Measurements from ENCODE around the gene NPIPB8. TPM values are rescaled to one million over a fixed set of nuclear protein-coding genes. Genes with fewer than 3 reads are reported as not detected.
"Not testable (repeated sequence)": the region's sequence is repeated elsewhere in the genome, so short reads cannot be mapped to it uniquely, and the experiment has no call there.

Gene NPIPB8
- total RNA-seq, 1 donor from 2014 or later: not detected

- H3F3A ChIP-seq (ENCODE audit: low read depth); H3K4me2 ChIP-seq; H3K9me3 Mint-ChIP-seq; H2AFZ ChIP-seq (replicated peaks); H3K4me3 ChIP-seq; H3K27me3 Mint-ChIP-seq (ENCODE audit: insufficient read depth, low read depth); H3K36me3 Mint-ChIP-seq; H3K27me3 ChIP-seq; H3K9ac ChIP-seq; H3K27ac Mint-ChIP-seq; DNase-seq (ENCODE audit: low spot score); H3K9me3 ChIP-seq (ENCODE audit: low read depth); H3K79me2 ChIP-seq (ENCODE audit: low read depth); H4K20me1 ChIP-seq (ENCODE audit: low read depth); H3K4me1 ChIP-seq; H3K27ac ChIP-seq; H3K4me3 Mint-ChIP-seq; H3K36me3 ChIP-seq: not testable (repeated sequence)
- H3K4me1 Mint-ChIP-seq: peaks cover 18% of the 10 kb centered on the region
These were observed 23.3 kb upstream of the NPIPB8 start for GRCh38 chr16:28614561-28614960.

DNA sequence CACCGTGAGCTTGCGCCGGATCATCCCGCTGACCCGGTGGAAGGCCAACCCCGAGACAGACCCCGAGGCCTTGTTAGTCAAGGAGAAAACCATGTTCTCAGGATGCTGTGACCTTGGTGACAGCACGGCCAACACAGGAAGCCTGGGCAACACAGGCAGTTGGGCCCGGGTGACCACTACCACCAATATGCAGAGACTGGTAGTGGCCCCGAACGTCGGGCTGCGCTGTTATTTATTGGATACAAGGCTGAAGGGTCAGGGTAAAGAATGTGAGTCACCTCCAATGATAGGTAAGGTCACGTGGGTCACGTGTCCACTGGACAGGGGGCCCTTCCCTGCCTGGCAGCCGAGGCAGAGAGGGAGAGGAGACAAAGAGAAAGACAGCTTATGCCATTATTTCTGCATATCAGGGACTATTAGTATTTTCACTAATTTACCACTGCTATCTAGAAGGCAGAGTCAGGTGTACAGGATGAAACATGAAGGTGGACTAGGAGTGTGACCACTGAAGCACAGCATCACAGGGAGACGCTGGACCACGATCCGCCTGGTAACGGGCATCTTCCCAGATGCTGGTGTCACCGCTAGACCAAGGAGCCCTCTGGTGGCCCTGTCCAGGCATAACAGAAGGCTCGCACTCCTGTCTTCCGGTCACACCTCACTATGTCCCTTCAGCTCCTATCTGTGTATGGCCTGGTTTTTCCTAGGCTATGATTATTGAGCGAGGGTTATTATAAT lies 22.2 kb upstream of the NPIPB8 start:
- H3K27ac Mint-ChIP-seq; H3K9ac ChIP-seq; H3K27ac ChIP-seq; H3K36me3 Mint-ChIP-seq; H4K20me1 ChIP-seq (ENCODE audit: low read depth); H3F3A ChIP-seq (ENCODE audit: low read depth); H3K4me3 ChIP-seq; H2AFZ ChIP-seq (replicated peaks); H3K79me2 ChIP-seq (ENCODE audit: low read depth); H3K9me3 ChIP-seq (ENCODE audit: low read depth); H3K4me2 ChIP-seq; H3K9me3 Mint-ChIP-seq; H3K27me3 Mint-ChIP-seq (ENCODE audit: insufficient read depth, low read depth); H3K4me3 Mint-ChIP-seq; H3K27me3 ChIP-seq; H3K36me3 ChIP-seq; H3K4me1 ChIP-seq: not testable (repeated sequence)
- DNase-seq (ENCODE audit: low spot score): peak; percentile 44
- TF ChIP-seq, protein P1, sequence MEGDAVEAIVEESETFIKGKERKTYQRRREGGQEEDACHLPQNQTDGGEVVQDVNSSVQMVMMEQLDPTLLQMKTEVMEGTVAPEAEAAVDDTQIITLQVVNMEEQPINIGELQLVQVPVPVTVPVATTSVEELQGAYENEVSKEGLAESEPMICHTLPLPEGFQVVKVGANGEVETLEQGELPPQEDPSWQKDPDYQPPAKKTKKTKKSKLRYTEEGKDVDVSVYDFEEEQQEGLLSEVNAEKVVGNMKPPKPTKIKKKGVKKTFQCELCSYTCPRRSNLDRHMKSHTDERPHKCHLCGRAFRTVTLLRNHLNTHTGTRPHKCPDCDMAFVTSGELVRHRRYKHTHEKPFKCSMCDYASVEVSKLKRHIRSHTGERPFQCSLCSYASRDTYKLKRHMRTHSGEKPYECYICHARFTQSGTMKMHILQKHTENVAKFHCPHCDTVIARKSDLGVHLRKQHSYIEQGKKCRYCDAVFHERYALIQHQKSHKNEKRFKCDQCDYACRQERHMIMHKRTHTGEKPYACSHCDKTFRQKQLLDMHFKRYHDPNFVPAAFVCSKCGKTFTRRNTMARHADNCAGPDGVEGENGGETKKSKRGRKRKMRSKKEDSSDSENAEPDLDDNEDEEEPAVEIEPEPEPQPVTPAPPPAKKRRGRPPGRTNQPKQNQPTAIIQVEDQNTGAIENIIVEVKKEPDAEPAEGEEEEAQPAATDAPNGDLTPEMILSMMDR (IDR thresholded peaks at IDR 0.05): peak; percentile 72
- peaks cover 13% of the 10 kb centered on the region for H3K4me1 Mint-ChIP-seq

DNA sequence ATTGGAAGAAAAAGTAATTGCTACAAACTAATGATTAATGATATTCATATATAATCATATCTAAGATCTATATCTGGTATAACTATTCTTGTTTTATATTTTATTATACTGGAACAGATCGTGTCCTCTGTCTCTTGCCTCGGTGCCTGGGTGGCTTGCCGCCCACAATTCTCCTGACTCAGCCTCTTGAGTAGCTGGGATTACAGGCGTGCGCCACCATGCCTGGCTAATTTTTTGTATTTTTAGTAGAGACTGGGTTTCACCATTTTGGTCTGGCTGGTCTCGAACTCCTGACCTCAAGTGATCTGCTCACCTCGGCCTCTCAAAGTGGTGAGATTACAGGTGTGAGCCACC lies 21.7 kb upstream of the NPIPB8 start:
- not testable (repeated sequence) for H3K79me2 ChIP-seq (ENCODE audit: low read depth); H3K27me3 Mint-ChIP-seq (ENCODE audit: insufficient read depth, low read depth); H3K36me3 Mint-ChIP-seq; H3K4me3 ChIP-seq; H3F3A ChIP-seq (ENCODE audit: low read depth); H3K27ac Mint-ChIP-seq; DNase-seq (ENCODE audit: low spot score); H2AFZ ChIP-seq (replicated peaks); H3K27me3 ChIP-seq; H3K9ac ChIP-seq; H4K20me1 ChIP-seq (ENCODE audit: low read depth); H3K9me3 Mint-ChIP-seq; H3K4me1 ChIP-seq; H3K36me3 ChIP-seq; H3K4me3 Mint-ChIP-seq; H3K9me3 ChIP-seq (ENCODE audit: low read depth); H3K4me2 ChIP-seq; H3K27ac ChIP-seq
- peaks cover 10% of the 10 kb centered on the region for H3K4me1 Mint-ChIP-seq

- no peak overlapping the region for H3K27ac ChIP-seq
- no peak overlapping the region for H3K4me3 ChIP-seq
- no peaks in the 10 kb centered on the region for H4K20me1 ChIP-seq (ENCODE audit: low read depth)
- no peak overlapping the region for H2AFZ ChIP-seq (replicated peaks)
- Mint-ChIP-seq H3K4me1 (peaks cover 13% of the 10 kb centered on the region), H3K9me3 (no peaks in the 10 kb centered on the region), H3K27me3 (ENCODE audit: insufficient read depth, low read depth) (peaks cover 3% of the 10 kb centered on the region), H3K4me3 (no peak overlapping the region), H3K27ac (no peak overlapping the region), H3K36me3 (no peaks in the 10 kb centered on the region)
- H3K4me1 ChIP-seq: peaks cover 1% of the 10 kb centered on the region
- no peaks in the 10 kb centered on the region for H3K9me3 ChIP-seq (ENCODE audit: low read depth)
- H3K9ac ChIP-seq: no peak overlapping the region
- TF ChIP-seq EZH2phosphoT487 (IDR thresholded peaks at IDR 0.05) (no peak), EZH2 (IDR thresholded peaks at IDR 0.05) (no peak)
- TF ChIP-seq, protein P1 (IDR thresholded peaks at IDR 0.05): no peak
- H3K79me2 ChIP-seq (ENCODE audit: low read depth): no peaks in the 10 kb centered on the region
- no peak for DNase-seq (ENCODE audit: low spot score)
- H3K36me3 ChIP-seq: no peaks in the 10 kb centered on the region
- peaks cover under 1% of the 10 kb centered on the region for H3F3A ChIP-seq (ENCODE audit: low read depth)
- H3K27me3 ChIP-seq: no peaks in the 10 kb centered on the region
- H3K4me2 ChIP-seq: no peak overlapping the region
These were observed 21.2 kb upstream of the NPIPB8 start for GRCh38 chr16:28616636-28617035.

Measured in neural progenitor cell (in vitro differentiated cells).